GM12875 (cell line): ENCODE data around the gene ING3.
"Not testable (repeated sequence)": the region's sequence is repeated elsewhere in the genome, so short reads cannot be mapped to it uniquely, and the experiment has no call there.

ENCODE experiments used
- H3K4me3 ChIP-seq: one replicate; pipeline ENCODE4 v1.5.1; 2011; ENCODE audit warnings: low read depth, low read length, control low read depth
- TF ChIP-seq, protein P1 (sequence below): IDR thresholded peaks from 2 replicates; pipeline ENCODE4 v1.5.1; 2011; ENCODE audit warnings: low read depth, mild to moderate bottlenecking, control low read depth, inconsistent platforms, low read length, moderate library complexity, borderline replicate concordance; ENCODE audit not compliant: insufficient read depth

The ING3 gene

GRCh38 chr7:120964088-120964487 is 13.5 kb downstream of the ING3 start:
- H3K4me3 ChIP-seq, result no peak overlapping the region

DNA sequence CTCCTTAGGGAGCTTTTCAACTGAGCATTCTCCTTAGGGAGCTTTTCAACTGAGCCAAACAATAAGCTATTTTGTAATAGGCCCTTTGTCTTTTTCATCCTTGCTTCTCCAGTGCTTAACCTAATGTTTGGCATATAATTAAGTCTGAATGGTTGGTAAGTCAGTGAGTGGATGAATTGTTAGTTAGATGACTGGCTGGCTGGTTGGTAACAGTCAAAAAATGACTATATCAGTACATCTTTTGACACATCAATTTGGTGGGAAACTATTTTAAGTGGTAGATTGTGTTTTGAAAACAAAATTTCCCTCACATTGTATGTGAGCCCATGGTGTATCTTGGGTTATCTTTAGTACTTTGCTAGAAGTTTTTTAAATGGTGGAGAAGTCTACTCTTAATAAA is 16.4 kb downstream of the ING3 start:
- TF ChIP-seq, protein P1, sequence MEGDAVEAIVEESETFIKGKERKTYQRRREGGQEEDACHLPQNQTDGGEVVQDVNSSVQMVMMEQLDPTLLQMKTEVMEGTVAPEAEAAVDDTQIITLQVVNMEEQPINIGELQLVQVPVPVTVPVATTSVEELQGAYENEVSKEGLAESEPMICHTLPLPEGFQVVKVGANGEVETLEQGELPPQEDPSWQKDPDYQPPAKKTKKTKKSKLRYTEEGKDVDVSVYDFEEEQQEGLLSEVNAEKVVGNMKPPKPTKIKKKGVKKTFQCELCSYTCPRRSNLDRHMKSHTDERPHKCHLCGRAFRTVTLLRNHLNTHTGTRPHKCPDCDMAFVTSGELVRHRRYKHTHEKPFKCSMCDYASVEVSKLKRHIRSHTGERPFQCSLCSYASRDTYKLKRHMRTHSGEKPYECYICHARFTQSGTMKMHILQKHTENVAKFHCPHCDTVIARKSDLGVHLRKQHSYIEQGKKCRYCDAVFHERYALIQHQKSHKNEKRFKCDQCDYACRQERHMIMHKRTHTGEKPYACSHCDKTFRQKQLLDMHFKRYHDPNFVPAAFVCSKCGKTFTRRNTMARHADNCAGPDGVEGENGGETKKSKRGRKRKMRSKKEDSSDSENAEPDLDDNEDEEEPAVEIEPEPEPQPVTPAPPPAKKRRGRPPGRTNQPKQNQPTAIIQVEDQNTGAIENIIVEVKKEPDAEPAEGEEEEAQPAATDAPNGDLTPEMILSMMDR, result no peak
- H3K4me3 ChIP-seq, result no peak overlapping the region

More at GRCh38 chr7:120964088-120964487, 13.5 kb downstream of the ING3 start:
- TF ChIP-seq, protein P1, result no peak

GRCh38 chr7:120973849-120974248 is 23.3 kb downstream of the ING3 start:
- TF ChIP-seq, protein P1, result no peak
- H3K4me3 ChIP-seq, result no peak overlapping the region

GRCh38 chr7:120979765-120980499 is 29.4 kb downstream of the ING3 start:
- TF ChIP-seq, protein P1, result no peak
- H3K4me3 ChIP-seq, result no peak overlapping the region

- TF ChIP-seq, protein P1, result no peak
- H3K4me3 ChIP-seq, result no peak overlapping the region
Measured at GRCh38 chr7:120981117-120981516, 30.5 kb downstream of the ING3 start.

- TF ChIP-seq, protein P1, result no peak
- H3K4me3 ChIP-seq, result no peak overlapping the region
Measured at GRCh38 chr7:120981888-120982615, 31.5 kb downstream of the ING3 start.

- not testable (repeated sequence) for H3K4me3 ChIP-seq
Measured at GRCh38 chr7:120983592-120983991, 33.0 kb downstream of the ING3 start.
